Stimulated activated naive CD8-positive, alpha-beta T cell treated with anti-CD3 and anti-CD28 coated beads, Interleukin-15, amount 100 ng/mL, for 72 hours (primary cell): ENCODE data around the gene OLA1.

Source experiments
- ATAC-seq: fragments of 150-1000 bp; cut with Tn5 transposase; 2 replicates; pipeline ENCODE4 v1.10.0; 2021; ENCODE audit warnings: mild to moderate bottlenecking, moderate library complexity
- DNase-seq, 2 donors: peaks; one replicate each; pipeline ENCODE4 v3.0.0; 2021 to 2022
- H3K27ac Mint-ChIP-seq, 2 donors: one replicate each; pipeline ENCODE4 v1.8.0; 2022; ENCODE audit warnings: mild to moderate bottlenecking in 2 of 2, mixed read lengths in 2 of 2, moderate library complexity in 2 of 2
- H3K27me3 Mint-ChIP-seq: one replicate; pipeline ENCODE4 v1.8.0; 2022; ENCODE audit warnings: mixed read lengths
- H3K4me1 Mint-ChIP-seq: one replicate; pipeline ENCODE4 v1.8.0; 2022; ENCODE audit warnings: mild to moderate bottlenecking, mixed read lengths
- H3K4me3 Mint-ChIP-seq, 2 donors: one replicate each; pipeline ENCODE4 v1.8.0; 2022; ENCODE audit warnings: mild to moderate bottlenecking in 2 of 2, mixed read lengths in 2 of 2, moderate library complexity in 1 of 2
- H3K9me3 Mint-ChIP-seq, 2 donors: one replicate each; pipeline ENCODE4 v1.8.0; 2022; ENCODE audit warnings: mixed read lengths in 2 of 2

The OLA1 gene

GRCh38 chr2:174243812-174244211 lies 4.5 kb downstream of the OLA1 start:
- H3K9me3 Mint-ChIP-seq = no peaks in the 10 kb centered on the region
- DNase-seq = no peak
- no peak overlapping the region for H3K4me3 Mint-ChIP-seq
- no peaks in the 10 kb centered on the region for H3K27me3 Mint-ChIP-seq
- no peak for ATAC-seq
- H3K4me1 Mint-ChIP-seq = peaks cover 27% of the 10 kb centered on the region
- no peak overlapping the region for H3K27ac Mint-ChIP-seq

- ATAC-seq (no peak), DNase-seq (no peak)
- H3K4me1 Mint-ChIP-seq = peaks cover 8% of the 10 kb centered on the region
- no peaks in the 10 kb centered on the region for H3K9me3 Mint-ChIP-seq
- H3K4me3 Mint-ChIP-seq = no peak overlapping the region
- H3K27ac Mint-ChIP-seq = no peak overlapping the region
- no peaks in the 10 kb centered on the region for H3K27me3 Mint-ChIP-seq
Measured at GRCh38 chr2:174240097-174240496, 8.2 kb downstream of the OLA1 start.

GRCh38 chr2:174236429-174236828 lies 11.9 kb downstream of the OLA1 start:
- no peak for ATAC-seq

GRCh38 chr2:174235680-174236079 lies 12.7 kb downstream of the OLA1 start:
- peaks cover 23% of the 10 kb centered on the region for H3K4me1 Mint-ChIP-seq
- H3K27me3 Mint-ChIP-seq = no peaks in the 10 kb centered on the region
- no peak overlapping the region for H3K27ac Mint-ChIP-seq
- no peaks in the 10 kb centered on the region for H3K9me3 Mint-ChIP-seq
- ATAC-seq (no peak), DNase-seq (no peak)
- no peak overlapping the region for H3K4me3 Mint-ChIP-seq

More at GRCh38 chr2:174236429-174236828, 11.9 kb downstream of the OLA1 start:
- no peak overlapping the region for H3K4me3 Mint-ChIP-seq
- DNase-seq = no peak
- H3K27ac Mint-ChIP-seq = no peak overlapping the region
- no peaks in the 10 kb centered on the region for H3K9me3 Mint-ChIP-seq
- H3K27me3 Mint-ChIP-seq = no peaks in the 10 kb centered on the region
- peaks cover 21% of the 10 kb centered on the region for H3K4me1 Mint-ChIP-seq

DNA sequence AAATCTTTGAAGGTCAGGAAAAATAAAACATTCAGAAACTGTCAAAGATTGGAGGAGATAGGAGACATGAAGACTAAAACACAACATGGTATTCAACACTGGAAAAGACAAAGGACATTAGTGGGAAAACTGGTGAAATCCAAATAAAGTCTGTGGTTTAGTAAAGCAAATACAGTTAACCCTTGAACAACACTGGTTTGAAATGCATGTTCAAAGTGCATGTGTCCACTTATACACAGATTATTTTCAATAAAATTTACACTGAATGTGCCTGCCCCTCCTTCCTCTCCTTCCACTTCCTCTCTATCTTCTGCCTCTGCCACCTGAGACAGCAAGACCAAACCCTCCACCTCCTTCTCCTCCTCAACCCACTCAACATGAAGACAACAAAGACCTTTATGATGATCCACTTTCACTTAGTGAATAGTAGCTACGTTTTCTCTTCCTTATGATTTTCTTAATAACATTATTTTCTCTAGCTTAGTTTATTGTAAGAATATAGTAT lies 14.5 kb downstream of the OLA1 start:
- Mint-ChIP-seq H3K9me3 (no peaks in the 10 kb centered on the region), H3K27ac (no peak overlapping the region), H3K27me3 (no peaks in the 10 kb centered on the region), H3K4me3 (no peak overlapping the region), H3K4me1 (peaks cover 26% of the 10 kb centered on the region)
- DNase-seq (no peak), ATAC-seq (no peak)

GRCh38 chr2:174227748-174228147 lies 20.6 kb downstream of the OLA1 start:
- Mint-ChIP-seq H3K4me3 (no peak overlapping the region), H3K27ac (no peak overlapping the region), H3K27me3 (no peaks in the 10 kb centered on the region), H3K4me1 (peaks cover 5% of the 10 kb centered on the region), H3K9me3 (no peaks in the 10 kb centered on the region)
- ATAC-seq (no peak), DNase-seq (no peak)

DNA sequence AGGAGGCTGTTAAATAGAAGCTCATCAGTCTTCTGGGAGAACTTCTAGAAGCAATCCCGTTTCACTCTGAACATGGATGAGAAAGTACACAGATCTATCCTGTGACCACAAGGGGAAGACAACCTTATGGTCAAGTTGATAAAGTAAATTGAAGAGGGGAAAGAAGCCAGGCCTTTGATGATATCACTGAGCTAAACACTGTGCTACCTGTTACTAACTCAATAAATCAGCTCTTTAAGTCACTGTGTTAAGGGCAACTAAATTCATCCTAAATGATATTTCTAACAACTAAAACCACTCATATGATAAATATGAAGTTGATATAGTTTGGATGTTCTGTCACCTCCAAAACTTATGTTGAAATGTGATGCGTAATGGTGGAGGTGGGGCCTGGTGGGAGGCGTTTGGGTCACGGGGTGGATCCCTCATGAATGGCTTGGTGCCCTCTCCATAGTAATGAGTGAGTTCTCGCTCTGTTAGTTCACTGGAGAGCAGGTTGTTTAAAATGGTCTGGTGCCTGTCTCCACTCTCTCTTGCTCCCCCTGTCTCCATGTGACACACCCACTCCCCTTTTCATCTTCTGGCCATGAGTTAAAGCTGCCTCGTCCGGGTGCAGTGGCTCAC lies 23.6 kb downstream of the OLA1 start:
- no peak for DNase-seq
- H3K4me1 Mint-ChIP-seq = no peaks in the 10 kb centered on the region
- no peak overlapping the region for H3K4me3 Mint-ChIP-seq
- no peak for ATAC-seq
- H3K27ac Mint-ChIP-seq = peak overlapping the region; percentile 44 to 75
- H3K27me3 Mint-ChIP-seq = no peaks in the 10 kb centered on the region
- H3K9me3 Mint-ChIP-seq = no peaks in the 10 kb centered on the region

DNA sequence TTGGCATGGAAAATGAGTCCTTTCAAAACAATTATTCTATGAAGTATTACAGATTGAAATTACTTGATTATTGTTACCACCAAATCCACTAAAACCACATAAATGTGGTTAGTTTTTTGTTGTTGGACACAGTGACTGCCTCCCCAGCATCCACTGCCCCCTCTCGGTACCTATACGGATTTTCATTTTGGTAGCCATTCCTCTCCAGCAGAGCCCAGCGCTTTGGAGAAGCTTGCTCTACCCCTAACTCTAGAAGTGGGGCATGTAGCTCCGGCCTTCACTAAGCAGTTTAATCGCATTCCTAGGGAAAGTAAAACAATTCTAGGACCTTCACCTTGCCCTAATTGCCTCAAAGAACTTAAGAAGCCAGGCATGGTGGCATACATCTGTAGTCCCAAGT lies 24.2 kb downstream of the OLA1 start:
- Mint-ChIP-seq H3K4me1 (no peaks in the 10 kb centered on the region), H3K9me3 (no peaks in the 10 kb centered on the region)

DNA sequence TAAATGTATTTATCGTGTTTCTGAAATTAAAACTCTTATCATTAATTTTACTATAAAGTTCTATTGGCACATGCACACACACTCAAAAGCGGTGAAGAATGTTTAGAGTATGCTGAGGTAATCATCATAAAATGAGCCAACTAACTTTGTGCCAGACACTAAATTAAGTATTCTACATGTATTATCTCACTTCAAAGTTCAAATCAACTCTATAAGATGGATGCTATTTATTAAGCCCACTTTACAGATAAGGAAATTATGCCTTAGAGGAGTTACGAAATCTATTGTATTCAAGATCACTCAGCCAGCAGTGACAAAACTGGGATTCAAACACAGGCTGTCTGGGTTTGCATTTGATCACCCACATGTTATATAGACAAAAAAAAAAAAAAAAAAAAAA lies 24.9 kb downstream of the OLA1 start:
- Mint-ChIP-seq H3K27ac (no peak overlapping the region), H3K4me3 (no peak overlapping the region), H3K9me3 (no peaks in the 10 kb centered on the region), H3K27me3 (no peaks in the 10 kb centered on the region), H3K4me1 (no peaks in the 10 kb centered on the region)
- DNase-seq (no peak), ATAC-seq (no peak)

More for the DNA sequence above, 24.2 kb downstream of the OLA1 start:
- H3K27ac Mint-ChIP-seq = no peak overlapping the region
- H3K4me3 Mint-ChIP-seq = no peak overlapping the region
- DNase-seq = no peak
- H3K27me3 Mint-ChIP-seq = no peaks in the 10 kb centered on the region
- ATAC-seq = no peak

DNA sequence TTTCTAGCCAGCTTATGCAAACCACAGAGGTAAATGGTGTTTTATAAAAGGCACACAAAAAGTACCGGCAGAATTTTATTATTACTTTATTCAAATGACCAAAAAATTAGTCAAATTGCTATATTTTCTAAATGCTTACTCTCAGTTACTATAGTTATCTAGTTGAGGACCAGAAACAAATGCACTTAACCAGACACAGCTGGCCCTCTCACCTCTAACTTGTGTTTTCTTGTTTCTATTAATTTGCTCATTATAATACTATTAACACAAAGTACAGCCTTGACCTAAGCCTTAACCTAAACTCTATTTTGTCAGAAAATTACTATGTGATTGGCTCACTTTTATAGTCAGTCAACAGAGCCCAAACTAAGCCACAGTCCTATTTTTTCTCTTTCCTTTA lies 26.2 kb downstream of the OLA1 start:
- DNase-seq = no peak
- Mint-ChIP-seq H3K4me1 (no peaks in the 10 kb centered on the region), H3K27me3 (no peaks in the 10 kb centered on the region), H3K27ac (no peak overlapping the region), H3K9me3 (no peaks in the 10 kb centered on the region), H3K4me3 (no peak overlapping the region)
- ATAC-seq = no peak

DNA sequence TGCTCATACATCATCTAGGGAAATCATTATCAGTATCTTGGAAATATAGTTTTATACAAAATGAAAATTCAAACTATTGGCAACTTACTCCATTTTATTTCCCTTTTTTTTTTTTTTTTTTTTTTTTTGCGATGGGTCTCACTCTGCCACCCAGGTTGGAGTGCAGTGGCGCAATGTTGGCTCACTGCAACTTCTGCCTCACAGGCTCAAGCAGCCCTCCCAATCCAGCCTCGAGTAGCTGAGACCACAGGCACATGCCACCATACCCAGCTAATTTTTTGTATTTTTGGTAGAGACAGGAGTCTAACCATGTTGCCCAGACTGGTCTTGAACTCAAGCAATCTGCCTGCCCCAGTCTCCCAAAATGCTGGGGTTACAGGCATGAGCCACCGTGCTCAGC lies 29.0 kb downstream of the OLA1 start:
- H3K4me3 Mint-ChIP-seq = no peak overlapping the region
- H3K27ac Mint-ChIP-seq = no peak overlapping the region
- H3K9me3 Mint-ChIP-seq = no peaks in the 10 kb centered on the region
- H3K4me1 Mint-ChIP-seq = no peaks in the 10 kb centered on the region
- ATAC-seq = no peak
- DNase-seq = no peak
- H3K27me3 Mint-ChIP-seq = no peaks in the 10 kb centered on the region

DNA sequence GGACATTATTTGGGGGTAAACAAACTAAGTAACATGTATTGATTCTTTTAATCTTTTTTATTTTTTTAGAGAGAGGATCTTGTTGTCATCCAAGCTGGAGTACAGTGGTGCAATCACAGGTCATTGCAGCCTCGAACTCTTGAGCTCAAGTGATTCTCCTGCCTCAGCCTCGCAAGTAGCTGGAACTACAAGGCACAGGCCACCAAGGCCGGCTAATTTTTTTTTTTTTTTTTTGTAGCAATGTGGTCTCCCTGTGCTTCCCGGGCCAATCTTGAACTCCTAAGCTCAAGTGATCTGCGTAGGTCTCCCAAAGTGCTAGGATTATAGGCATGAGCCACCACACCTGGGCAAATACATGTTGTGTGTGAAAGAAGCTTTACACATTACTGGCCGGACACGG lies 29.6 kb downstream of the OLA1 start:
- no peak for ATAC-seq
- H3K4me1 Mint-ChIP-seq = no peaks in the 10 kb centered on the region
- no peaks in the 10 kb centered on the region for H3K9me3 Mint-ChIP-seq

DNA sequence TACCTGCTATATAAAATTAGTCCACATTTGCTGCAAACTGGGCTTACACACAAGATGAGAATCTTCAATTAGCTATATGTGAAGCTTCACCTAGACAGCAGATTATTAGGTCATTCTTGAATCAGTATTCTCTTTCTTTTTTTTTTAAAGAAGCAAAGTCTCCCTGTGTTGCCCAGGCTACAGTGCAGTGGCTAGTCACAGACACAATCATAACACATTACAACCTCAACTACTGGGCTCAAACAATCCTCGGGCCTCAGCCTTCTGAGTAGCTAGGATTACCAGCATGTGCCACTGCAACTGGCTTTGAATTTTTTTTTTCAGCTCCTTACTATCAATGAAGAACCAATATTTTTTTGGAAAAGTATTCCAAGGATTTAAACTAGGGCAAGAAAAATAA lies 30.5 kb downstream of the OLA1 start:
- DNase-seq (no peak), ATAC-seq (no peak)
- H3K9me3 Mint-ChIP-seq = no peaks in the 10 kb centered on the region
- no peaks in the 10 kb centered on the region for H3K27me3 Mint-ChIP-seq
- no peak overlapping the region for H3K27ac Mint-ChIP-seq
- H3K4me3 Mint-ChIP-seq = no peak overlapping the region
- H3K4me1 Mint-ChIP-seq = no peaks in the 10 kb centered on the region

More for the DNA sequence above, 29.6 kb downstream of the OLA1 start:
- Mint-ChIP-seq H3K27me3 (no peaks in the 10 kb centered on the region), H3K4me3 (no peak overlapping the region), H3K27ac (no peak overlapping the region)
- DNase-seq = no peak

GRCh38 chr2:174211954-174212353 lies 36.4 kb downstream of the OLA1 start:
- no peak overlapping the region for H3K27ac Mint-ChIP-seq
- no peaks in the 10 kb centered on the region for H3K9me3 Mint-ChIP-seq

DNA sequence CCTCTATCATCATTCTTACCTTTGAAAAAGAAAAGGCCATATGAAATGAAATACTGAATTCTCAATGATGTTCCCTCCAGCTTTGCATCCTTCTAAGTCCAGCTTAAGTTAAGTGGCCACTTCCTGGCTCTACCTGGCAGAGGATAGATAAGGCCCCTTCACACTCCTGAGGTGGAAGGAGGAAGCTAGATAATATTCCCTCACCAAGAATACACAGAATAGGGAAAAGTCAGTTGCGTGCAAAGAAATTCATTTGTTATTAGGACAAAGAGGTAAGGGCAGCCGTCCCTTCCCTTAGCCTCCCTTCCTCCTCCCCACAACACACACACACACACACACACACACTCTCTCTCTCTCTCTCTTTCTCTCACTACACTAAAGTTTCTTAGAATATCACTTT lies 37.5 kb downstream of the OLA1 start:
- Mint-ChIP-seq H3K9me3 (no peaks in the 10 kb centered on the region), H3K27ac (no peak overlapping the region), H3K4me3 (no peak overlapping the region), H3K4me1 (no peaks in the 10 kb centered on the region), H3K27me3 (no peaks in the 10 kb centered on the region)
- no peak for DNase-seq
- ATAC-seq = no peak

More at GRCh38 chr2:174211954-174212353, 36.4 kb downstream of the OLA1 start:
- DNase-seq = no peak
- no peak for ATAC-seq
- Mint-ChIP-seq H3K4me1 (no peaks in the 10 kb centered on the region), H3K4me3 (no peak overlapping the region), H3K27me3 (no peaks in the 10 kb centered on the region)

- DNase-seq (no peak), ATAC-seq (no peak)
- Mint-ChIP-seq H3K27me3 (no peaks in the 10 kb centered on the region), H3K4me3 (no peak overlapping the region), H3K4me1 (no peaks in the 10 kb centered on the region), H3K27ac (no peak overlapping the region), H3K9me3 (no peaks in the 10 kb centered on the region)
Measured at GRCh38 chr2:174209325-174209724, 39.0 kb downstream of the OLA1 start.

- Mint-ChIP-seq H3K27ac (no peak overlapping the region), H3K9me3 (no peaks in the 10 kb centered on the region), H3K27me3 (no peaks in the 10 kb centered on the region), H3K4me3 (no peak overlapping the region), H3K4me1 (no peaks in the 10 kb centered on the region)
- ATAC-seq = no peak
- DNase-seq = no peak
Measured at GRCh38 chr2:174208026-174208425, 40.3 kb downstream of the OLA1 start.
